GM18909 (cell line): ENCODE data around the gene GRIP2.

Experiments used
- ATAC-seq: cut with Tn5 transposase; IDR thresholded peaks from one replicate; pipeline ENCODE4 v1.9.1; 2021; ENCODE audit warnings: mild to moderate bottlenecking; ENCODE audit not compliant: unreplicated experiment, poor library complexity

The GRIP2 gene

DNA sequence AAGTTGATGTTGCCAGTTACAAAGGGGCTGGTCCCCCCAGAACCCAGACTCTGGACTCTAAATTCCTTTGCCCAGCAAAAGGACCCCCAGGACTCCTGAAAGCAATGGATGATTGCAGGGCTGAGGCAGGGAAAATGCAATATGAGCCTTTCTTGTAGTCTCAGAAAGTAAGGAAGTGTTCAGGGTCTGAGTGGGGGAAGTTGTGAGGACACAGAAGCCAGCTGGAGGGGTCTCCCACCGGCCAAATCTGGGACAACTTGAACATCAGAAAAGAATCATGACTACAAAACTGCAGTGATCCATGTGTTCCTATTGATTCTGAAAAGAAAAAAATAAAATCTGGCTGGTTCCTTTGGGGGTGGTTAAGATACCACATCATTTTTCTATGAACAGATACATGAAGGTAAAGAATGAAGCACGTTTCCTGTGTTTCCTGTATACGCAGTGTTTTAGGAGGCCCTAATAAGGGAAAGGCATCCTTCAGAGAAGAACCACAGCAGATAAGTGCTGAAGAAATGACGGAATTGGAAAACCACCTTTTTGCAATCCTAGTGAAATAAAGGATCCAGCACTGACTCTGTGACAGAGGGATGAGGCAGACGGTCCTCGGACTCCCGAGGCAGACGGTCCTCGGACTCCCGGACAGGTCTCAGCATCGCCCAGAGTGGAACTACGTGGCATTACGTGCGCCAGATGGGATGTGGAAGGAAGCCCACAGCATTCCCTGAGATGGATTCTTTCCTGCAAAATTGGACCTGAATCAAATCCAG is 22.2 kb upstream of the GRIP2 start:
- ATAC-seq, result no peak

DNA sequence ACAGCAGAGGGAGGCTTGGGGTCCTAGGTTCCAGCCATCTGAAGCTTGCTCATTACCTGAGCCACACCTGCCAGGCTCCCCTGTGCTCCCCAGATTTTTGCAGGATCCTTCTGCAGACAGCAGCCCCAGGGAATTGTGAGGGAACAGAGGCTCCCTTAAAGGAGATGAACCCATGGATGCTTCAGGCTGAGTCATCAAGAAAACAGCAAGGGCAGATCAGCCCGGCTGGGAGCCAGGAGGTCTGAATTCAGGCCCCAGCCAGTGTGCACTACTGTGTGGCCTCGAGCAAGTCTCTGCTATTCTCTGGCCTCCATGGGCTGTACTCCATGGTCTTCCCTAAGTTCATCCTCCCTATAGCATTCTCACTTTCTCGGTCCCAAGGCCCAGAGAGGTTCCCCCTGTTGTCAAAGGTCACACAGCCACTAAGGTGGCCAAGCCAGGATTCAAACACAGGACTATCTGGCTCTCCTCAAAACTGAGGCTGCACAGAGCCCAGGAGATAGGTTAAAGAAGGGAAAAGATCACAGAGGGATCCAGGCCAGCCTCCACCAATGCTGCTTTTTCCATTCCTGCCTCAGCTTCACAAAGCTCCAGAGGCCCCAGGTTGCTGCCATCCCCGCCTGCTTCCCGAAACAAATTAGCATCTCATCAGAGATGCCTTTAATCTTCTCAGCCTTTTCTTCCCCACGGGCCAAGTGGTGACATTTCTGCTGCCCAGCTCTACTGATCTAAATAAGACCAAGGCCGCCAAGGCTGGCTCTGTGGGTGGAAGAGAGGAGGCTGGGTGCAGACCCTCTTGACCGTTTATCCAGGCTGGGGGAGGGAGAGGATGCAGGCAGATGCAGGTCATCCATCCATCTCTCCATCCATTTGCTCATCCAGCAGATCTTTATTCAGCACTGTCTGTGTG is 21.2 kb upstream of the GRIP2 start:
- ATAC-seq, result no peak

DNA sequence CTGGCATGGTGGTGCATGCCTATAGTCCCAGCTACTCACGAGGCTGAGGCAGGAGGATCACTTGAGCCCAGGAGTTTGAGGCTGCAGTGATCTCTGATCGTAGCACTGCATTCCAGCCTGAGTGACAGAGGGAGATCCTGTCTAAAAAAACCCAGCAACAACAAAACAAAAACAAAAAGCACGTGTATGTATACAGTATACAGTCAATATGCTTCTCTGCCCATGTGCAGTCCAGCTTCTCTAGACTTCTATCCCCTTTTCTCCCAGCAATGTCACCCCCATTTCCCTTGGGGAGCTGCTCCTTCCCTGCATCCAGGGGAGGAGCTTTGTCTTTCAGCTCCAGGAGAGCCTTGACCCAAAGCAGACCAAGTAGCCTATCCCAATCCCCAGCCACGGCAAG is 20.0 kb upstream of the GRIP2 start:
- no peak for ATAC-seq

DNA sequence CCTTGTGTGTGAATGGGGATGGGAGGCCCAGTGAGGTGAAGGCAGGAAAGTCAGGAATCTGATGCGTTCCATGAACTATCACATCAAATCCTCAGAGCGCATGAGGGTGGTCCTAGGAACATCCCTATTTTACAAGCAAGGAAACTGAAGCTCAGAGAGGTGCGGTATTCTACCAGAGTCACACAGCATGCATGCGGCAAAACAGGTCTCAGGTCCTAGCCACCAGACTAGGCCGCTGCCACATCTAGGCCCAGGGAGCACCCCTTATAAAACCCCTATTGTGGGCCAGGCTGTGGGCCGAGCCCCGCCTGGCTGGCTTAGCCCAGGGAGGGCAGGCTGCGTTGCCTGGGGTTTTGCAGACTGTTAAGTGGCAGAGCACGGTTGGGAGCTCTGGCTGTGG is 17.9 kb upstream of the GRIP2 start:
- no peak for ATAC-seq

DNA sequence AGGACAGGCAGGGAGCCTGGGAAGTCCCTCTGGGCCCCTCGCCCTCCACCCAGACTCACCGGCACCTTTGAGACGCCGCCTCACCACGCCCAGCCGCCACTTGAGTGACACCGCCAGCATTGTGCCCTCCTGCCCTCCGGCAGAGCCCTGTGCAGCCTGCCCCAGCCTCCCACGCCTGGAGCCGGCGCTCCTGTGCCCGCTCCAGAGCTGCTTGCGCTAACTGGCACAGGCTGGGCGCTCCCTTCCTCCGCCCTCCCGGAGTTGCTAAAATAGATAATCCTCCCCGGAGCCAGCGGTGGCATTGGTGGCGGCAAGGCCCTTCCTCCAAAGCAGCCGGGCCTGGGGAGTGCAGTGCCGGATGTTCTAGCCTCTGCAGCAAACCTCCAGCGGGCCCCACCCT is 15.7 kb upstream of the GRIP2 start:
- ATAC-seq, result no peak

DNA sequence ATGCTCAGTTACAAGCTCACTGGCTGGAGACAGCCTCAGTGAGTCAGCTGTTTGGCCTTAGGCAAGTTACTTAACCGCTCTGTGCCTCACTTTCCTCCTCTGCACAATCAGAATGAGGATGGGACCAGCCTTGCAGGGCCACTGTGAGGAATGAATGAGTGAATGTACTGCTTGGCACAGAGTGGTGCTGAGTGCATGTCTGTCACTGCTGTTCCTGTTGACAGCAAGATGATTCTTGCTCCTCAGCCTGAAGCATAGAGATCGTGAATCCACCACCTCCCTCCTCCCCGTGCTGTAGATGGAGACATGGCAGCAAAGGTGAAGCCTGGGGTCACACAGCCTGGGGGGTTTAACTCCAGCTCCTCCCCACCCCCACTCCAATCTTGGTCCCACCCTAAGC is 14.6 kb upstream of the GRIP2 start:
- no peak for ATAC-seq

DNA sequence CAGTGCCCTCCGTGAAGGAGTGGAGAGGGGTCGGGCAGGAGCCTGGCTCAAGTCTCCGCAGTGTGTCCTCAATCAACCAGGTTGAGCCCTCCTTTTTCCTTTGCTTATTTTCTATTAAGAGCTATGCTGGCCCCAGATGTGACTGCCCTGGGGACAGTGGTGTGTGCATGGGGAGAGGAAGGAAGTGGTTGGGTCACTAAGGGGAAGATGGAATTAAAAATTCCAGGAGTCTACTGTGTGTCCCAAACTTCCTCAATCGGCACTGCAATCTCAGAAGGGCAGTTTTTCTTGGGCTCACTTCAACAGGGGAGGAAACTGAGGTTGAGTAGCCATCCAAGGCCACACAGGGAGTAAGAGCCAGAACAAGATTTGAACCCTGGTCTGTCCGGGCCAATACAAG is 13.7 kb upstream of the GRIP2 start:
- ATAC-seq, result no peak

DNA sequence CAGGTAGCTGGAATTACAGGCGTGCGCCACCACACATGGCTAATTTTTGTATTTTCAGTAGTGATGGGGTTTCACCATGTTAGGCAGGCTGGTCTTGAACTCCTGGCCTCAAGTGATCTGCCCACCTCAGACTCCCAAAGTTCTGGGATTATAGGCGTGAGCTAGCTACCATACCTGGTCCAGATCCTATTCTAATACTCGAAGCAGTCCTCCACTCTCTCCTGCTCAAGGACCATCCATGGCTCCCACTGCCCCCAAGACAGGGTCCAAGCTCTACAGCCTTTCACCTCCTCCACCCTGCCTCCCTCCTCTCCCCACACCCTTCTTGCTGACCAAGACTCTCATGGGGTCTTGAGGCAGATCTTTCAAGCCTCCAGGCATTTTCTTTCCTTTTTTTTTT is 12.6 kb upstream of the GRIP2 start:
- ATAC-seq, result no peak

DNA sequence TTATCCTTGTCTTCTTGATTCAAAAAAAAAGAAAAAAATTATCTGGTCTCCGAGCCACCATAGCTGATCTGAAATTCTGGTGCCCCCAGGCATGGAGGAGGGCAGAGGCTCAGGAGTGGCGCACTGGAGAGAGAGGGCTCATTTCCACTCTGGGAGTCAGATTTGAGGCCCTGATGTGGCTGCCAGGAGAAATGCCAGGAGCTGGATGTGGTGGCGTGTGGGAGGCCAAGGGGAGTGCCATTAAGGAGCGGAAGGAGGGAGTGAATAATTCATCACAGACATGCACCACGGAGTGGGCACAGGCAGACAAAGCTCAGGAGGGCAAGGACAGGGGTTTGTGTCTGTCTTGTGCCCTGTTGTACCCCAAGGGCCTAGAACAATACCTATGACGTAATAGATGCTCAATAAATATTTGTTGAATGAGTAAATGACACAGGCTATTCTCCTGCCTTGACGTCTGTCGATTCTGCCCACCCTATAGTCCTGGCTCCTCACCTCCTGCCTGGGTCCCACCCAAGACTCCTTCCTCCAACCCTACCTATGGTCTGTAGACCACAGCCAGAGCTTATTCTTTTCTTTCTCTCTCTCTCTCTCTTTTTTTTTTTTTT is 12.0 kb upstream of the GRIP2 start:
- no peak for ATAC-seq

DNA sequence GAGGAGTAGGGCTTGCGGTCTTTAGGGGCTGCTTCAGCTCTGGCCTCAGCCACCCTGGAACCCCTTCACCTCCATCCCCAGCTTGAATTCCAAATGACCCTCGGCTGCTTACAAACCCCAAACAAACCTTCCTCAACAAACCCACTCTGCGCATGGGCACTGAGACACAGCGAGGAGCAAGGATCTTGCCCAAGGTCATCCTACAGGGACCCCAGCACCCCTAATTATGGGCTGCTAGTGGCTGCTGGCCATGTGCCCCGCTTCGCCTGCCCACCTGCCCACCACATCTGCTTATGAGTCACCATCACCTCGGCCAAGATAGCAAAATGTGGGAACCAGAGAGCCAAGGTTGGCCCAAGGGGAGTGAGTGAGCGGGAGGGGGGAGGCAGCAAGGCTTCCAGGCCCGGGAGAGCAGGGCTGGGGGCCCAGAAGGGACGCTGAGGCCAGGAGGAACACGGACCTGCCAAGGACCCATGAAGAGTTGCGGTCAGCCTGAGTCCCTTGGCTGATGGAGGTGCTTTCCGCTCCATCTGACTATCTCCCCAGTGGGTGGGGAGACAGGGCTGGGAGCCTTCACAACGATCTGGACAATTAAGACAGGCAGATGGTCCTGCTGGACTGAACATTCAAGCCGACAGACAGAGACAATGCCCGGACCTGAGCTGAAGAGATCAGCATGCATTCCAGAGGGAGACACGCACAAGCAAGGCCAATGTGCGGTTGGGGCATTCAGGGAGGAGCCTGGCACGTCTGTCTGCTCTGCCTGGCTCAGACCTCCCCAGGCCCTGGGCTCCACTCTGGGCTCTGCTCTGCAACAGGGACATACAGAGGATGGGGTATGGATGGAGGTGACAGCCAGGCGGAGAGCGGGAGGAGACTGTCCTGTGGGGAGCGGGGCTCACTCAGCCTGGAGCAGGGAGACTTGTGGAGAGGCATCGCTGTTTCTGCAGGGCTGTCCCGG is 10.8 kb upstream of the GRIP2 start:
- no peak for ATAC-seq

DNA sequence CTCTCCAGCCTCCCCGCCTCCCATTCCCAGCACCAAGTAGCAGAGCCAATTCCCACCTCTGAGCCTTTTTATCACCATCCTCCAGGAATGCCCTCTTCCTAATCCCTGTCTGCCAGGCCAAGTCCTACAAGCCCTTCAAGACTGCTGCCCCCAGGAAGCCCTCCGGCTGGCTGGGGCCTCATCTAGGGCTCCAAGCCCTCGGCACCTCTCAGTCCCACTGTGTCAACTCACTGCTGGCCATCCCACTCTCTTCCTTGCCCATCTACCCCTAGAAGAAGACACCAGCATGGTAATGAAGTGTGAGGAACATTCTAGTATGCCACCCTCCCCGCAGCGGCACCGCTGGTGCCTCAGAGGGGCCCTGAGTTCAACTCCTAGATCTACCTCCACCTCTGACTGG is 10.0 kb upstream of the GRIP2 start:
- no peak for ATAC-seq

DNA sequence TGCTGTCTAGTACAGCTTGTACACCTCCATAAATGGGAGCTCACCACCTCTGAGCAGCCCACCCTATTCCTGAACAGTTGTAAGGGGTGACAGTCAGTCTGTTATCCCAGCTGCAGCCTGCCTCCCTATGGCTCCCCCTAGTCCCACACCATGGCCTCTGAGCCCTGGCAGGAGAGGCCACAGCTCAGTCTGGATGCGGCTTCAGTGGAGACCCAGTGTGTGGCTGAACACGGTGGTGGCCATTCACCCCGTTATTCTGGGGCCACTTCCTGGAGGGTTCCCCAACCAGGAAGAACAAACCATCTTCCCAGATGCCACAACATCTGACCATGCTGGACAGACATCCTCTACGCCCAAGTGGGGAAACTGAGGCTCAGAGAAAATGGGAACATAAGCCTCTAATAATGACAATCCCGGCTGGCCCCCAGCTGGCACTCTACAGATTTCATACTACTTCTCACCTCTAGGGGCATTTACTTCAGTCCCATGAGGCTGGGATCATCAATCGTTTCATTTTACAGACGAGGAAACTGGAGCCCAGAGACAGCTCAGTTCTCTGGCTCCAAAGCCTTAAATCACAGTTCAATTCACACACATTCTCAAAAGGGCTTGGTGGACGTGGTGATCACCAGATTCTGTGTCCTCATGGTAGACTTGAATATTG is 9.2 kb upstream of the GRIP2 start:
- ATAC-seq, result no peak

DNA sequence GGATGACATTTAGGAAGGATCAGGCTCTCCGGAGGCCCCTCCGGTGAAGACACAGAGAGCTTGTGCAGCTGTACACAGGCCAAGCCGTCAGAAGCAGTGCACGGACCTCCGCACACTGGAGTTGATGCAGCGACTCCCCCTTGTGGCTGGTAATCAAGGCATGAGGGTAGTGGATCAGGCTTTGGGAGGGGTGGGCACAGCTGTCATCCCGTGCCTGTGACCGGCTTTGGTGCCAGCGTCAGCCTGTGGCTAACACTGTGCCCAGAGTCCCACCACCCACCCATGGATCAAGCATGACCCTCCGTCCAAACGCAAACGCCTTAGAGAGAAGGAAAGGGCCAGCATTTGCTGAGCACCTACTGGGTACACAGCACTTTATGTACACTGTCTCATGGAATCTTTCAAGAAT is 8.2 kb upstream of the GRIP2 start:
- ATAC-seq, result no peak

DNA sequence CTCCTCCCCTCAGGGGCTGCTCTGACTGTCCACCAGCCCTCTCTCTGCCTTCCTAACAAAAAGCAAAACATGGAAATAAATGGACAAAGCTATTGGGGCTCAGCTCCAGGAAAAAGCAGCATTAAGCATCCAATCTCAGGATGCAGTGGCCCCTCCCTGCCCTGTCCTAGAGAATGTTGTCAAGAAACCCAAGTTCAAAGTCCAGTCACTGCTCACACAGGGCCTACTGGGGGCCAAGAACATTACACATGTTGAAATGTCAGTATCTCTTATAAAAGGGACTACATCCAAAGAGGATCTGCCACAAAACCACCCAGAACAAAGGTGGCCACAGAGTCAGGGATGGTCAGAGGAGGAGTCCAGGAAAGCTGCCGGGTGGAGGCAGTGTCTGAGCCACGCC is 7.6 kb upstream of the GRIP2 start:
- ATAC-seq, result no peak

DNA sequence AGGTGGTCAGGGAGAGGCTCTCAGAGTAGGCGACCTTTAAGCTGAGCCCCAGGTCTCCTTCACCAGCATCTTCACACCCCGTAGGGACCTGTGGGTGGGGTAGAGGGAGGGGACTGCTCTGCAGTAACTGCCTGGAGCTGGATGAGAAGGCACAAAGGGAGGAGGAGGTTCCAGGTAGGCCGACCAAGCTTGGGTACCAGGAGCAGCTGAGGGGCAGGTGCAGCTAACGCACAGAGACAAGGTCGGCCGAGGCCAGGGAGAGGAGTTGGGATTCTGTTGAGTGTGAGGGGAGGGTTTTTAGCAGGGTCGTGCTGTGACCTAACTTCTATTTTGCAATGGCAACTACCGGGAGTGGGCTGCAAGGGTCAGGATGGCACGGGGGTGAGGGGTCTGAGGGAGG is 5.9 kb upstream of the GRIP2 start:
- no peak for ATAC-seq

DNA sequence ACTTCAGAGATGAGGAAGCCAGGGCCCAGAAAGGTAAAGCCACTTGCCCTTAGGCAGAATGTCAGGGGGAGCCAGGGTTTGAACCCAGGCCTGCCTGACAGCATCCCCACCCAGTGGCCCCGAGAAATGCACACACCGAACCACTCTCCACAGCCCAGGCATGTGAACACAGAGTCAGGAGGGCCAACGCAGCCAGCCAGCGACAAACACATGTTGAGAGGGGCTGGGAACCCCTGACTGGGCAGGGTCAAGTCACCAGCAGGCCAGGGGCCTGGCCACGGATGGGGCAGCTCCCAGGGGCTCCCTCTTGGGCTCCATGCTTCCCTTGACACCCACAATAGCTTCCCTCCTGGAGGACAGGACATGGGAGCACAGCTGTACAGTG is 5.1 kb upstream of the GRIP2 start:
- no peak for ATAC-seq

DNA sequence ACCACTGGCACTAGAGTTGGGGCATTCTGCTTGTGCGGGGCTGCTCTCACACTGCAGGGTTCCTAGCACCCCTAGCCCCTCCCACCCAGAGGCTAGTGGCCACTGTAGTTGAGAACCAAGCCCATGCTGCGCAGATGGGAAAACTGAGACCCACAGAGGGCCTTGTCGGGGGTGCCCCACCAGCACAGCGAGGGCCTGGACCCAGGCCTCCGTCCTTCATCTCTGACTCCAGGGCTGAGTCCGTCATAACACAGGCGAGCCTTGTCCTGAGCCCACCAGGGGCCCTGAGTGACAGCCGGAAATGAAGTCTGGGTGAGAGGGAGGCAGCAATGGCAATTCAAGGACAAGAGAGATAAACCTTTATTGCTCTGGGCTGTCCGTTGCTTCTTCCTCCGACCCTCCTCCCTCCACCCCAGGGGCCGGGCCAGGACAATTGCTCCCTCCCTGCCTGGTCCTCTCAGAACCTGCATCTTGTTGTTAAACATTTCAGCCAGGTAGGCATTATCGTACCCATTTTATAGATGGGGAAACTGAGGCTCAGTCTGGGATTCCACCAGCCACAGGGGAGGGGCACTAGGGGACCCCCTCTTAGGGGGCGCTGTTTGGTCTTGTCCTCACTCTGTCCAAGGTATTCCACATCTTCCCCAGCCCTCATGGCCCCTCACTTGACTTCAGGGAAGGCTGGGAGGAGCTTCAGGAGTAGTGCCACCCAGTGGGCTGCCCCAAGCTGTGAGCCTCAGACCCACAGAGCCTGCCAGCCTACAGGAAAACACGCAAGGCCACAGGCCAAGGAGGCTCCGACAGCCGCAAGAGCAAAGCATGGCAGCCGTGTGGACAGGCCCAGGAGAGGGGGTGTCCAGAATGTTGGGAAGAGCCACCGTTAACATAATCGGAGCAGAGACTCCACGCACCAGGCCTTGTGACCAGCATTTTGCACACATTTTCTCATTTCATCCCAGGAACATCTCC is 4.4 kb upstream of the GRIP2 start:
- ATAC-seq, result no peak

DNA sequence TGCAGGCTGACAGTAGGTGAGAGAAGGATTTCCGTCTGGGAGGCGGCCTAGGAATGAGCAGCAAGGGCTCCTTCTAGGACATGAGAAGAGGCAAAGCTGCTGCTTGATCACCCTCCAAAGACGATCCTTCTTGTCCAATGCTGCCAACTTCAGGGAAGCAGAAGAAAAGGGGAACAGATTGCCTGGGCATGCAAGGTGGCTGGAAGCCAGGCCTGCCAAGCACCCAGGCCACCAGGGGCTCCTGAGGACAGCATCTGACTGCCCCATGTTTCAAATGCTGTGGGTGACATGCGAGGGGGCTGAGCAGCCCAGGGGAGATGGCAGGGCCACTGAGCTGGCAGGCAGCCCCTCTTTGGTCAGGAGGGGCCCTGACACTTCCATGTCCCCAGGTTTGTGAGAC is 3.3 kb upstream of the GRIP2 start:
- no peak for ATAC-seq

DNA sequence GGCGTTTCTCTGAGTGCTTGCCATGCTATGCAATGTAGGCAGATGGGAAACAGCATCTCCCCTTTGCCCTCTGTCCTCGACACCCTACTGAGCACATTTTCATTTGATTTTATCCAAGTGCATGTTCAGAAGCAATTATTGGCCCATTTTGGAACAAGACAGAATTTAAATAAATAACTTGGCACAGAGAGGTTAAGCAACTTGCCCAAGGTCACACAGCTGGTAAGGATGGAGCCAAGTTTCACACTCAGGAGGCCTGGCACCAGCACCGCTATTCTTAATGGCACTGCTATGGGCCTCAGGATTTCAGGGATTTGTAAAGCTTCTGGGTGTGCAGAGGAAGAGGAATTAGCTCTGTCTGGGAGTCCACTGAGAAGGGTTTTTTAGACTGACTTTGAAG is 2.5 kb upstream of the GRIP2 start:
- ATAC-seq, result no peak
